Measurements from ENCODE around the gene GAB2. TPM values are rescaled to one million over a fixed set of nuclear protein-coding genes. Genes with fewer than 3 reads are reported as not detected.

GAB2 gene
- total RNA-seq, 2 experiments from 2014 or later: 15.9 to 16.6 TPM

DNA sequence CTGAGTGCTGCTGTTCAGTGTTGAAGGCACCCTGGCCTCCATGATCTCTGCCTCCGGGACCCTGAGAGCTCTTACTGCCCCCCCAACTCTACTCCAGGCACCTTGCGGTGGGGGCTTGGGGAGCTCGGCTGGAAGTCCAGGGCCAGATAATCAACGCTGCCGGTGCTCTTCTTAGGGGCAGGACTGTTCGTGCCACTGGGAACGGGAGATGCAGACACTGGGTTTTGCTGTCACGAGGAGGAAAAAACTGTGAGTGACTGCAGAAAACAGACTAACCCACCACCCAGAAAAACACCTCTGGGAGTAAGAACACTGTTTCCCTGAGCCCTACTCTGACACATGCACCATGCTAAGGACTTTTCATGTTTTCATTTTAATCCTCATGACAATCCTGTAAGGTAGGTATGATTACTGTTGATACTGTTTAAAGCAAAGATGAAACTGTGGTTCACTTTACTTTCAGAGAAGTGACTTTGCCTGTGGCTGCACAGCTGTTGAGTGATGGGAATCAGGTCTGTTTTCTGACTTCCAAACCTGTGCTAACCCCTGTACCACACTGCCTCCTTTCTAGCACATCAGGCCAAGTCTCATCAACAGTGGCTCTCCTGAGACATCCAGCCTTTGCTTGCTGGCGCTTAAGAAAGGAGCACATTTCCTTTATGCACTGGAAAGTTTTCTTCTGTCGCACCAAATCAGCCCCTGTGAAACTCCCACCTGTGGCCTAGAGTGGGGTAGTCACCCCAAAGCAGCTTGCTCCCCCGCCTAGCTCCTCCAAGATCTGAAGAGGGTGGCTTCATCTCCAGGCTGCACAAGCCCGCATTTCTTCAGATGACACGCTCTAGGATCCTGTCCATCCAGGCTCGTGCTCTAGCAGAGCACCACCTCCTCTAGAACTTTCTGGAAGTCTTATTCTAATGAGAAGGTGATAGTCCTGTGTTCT is 197.1 kb downstream of the GAB2 start:
- no peaks in the 10 kb centered on the region for H3K27me3 Mint-ChIP-seq
- ChIA-PET CTCF (interaction anchor here (0.9 to 1.6 kb wide), 4 partner anchors 8 to 344 kb away, joined by 3 to 7 read pairs (median 4); no protein-coding TSS in a partner anchor), POLR2A (no interaction called here)
- H3K27ac Mint-ChIP-seq: peak overlapping the region; percentile 41
- H3K4me3 Mint-ChIP-seq: no peak overlapping the region
- H3K9me3 Mint-ChIP-seq: no peaks in the 10 kb centered on the region
- peaks cover 58% of the 10 kb centered on the region for H3K36me3 Mint-ChIP-seq (ENCODE audit: low read depth)
- DNase-seq: no peak
- H3K4me1 Mint-ChIP-seq: peaks cover 29% of the 10 kb centered on the region

DNA sequence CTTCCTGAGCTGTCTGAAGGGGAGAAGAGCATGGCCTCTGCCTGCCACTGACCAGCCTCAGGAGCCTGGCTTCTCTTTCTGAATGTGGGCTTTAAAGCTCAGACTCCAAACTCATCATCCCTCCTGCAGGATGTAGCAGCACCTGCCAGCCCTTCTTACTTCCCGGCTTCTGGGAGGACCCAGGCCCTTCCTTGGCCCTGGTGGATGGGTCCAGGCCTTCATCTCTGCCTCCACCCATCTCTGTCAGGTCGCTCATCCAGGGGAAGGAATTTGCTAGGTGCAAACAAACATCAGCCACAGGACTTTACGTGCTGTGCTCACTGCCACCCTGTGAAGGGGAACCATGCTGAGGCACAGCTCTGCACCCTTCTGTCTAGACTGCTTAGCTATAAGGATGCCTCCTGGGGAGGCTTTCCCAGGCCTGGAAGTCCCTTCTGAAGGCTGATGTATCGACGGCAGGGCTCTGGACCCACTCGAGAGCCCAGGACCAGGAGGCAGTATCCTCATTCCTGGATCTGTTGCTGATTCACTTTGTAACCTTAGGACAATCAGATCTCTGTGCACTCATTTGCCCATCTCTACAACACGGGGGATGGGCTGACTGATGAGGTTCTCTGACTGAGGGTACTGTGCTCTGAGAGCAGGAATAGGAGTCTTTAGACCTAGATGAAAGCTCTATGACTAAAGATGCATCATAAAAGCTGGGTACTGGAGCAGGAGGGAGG is 198.0 kb downstream of the GAB2 start:
- Mint-ChIP-seq H3K27me3 (no peaks in the 10 kb centered on the region), H3K9me3 (no peaks in the 10 kb centered on the region), H3K4me1 (peaks cover 23% of the 10 kb centered on the region), H3K27ac (no peak overlapping the region), H3K36me3 (ENCODE audit: low read depth) (peaks cover 56% of the 10 kb centered on the region), H3K4me3 (no peak overlapping the region)
- no peak for DNase-seq
- POLR2A ChIA-PET: no interaction called here
- CTCF ChIA-PET: interaction anchor here (1.1 to 1.6 kb wide), 2 partner anchors 9 to 345 kb away, joined by 3 to 7 read pairs; no protein-coding TSS in a partner anchor

DNA sequence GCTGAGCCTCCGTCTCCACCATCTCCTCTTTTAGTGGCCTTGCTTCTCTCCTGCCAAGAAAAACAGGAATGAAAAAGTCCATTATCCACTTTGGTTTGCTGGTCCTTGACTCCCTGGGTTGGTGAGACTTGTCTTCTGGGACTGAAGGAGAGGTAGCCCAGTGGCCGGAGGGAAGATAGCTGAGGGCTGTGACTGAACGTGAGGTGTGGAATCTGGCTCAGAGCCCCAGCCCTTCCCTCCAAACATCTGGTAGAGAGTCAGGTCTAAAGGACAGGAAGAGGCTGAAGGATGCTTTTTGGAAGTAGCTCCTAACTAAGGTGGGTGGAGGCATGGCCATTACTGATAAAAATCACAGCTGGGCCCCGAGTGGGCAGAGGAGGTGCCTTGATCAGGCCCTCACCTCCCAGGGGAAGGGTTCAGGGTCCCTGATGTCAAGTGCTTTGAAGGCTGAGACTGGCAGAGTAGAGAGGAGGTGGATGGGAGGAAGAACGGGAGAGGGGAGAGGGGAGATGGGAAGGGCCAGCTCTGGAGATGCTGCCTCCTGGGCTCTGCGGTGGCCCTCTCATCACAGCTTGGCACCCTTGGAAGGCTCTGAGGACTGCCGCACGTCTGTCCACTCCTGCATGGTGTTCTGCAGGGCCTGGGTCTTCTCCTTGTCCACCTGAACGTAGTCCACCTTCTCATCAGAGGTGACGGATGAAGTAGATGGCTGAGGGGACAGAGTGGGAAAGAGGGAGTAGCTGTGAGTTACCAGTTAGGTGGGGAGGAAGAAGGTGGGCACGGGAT is 198.7 kb downstream of the GAB2 start:
- Mint-ChIP-seq H3K4me3 (no peak overlapping the region), H3K9me3 (no peaks in the 10 kb centered on the region), H3K4me1 (peaks cover 23% of the 10 kb centered on the region), H3K27ac (no peak overlapping the region), H3K27me3 (no peaks in the 10 kb centered on the region), H3K36me3 (ENCODE audit: low read depth) (peaks cover 55% of the 10 kb centered on the region)
- DNase-seq: no peak
- ChIA-PET POLR2A (no interaction called here), CTCF (interaction anchor here (0.6 to 1.6 kb wide), 3 partner anchors 9 to 346 kb away, joined by 3 to 7 read pairs (median 3); no protein-coding TSS in a partner anchor)

DNA sequence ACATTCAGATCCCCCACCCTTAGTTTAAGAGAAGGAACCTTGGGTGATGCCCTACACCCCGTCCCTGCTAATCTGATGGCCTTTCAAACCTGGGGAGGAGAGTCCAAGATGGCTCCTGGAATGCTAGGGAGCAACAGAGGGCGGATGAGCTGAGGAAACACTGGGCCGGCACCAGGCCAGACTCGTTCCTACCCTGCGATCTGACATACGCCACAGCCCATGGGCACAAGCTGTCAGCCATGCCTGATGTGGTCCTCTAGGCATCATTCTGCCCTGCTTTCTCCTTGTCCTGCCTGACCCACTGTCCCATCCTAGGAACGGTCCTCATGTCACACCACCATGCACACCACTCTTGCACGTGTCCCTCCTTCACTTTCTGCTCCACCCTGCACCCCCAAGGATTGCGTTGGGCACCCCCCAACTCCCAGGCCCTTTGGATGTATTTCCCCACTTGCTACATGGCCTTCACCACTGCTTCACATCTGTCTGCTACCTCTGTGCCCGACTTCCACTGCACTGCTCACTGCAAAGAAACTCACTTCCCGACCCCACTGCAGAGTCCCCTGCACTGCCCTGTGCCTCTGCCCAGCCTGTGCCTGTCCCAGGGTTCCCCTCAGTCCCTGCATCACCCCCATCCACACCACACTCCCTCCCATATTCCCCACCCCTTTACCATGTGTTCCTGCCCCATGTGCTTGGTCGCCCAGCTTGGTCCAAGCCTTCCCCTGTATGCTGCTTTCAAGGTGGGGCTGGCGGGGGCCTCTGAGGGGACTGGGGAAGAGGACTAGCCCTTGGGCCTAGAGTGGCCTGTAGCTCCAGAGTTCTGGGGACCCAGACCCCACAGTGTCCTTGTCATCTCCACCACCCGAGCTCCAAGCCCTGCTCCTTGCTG is 199.7 kb downstream of the GAB2 start:
- DNase-seq: no peak
- ChIA-PET CTCF (interaction anchor here (0.6 to 1.2 kb wide), 3 partner anchors 10 to 155 kb away, joined by 3 to 5 read pairs (median 3); no protein-coding TSS in a partner anchor), POLR2A (no interaction called here)
- no peaks in the 10 kb centered on the region for H3K27me3 Mint-ChIP-seq
- H3K4me3 Mint-ChIP-seq: no peak overlapping the region
- no peaks in the 10 kb centered on the region for H3K9me3 Mint-ChIP-seq
- no peak overlapping the region for H3K27ac Mint-ChIP-seq
- H3K4me1 Mint-ChIP-seq: peaks cover 21% of the 10 kb centered on the region
- H3K36me3 Mint-ChIP-seq (ENCODE audit: low read depth): peaks cover 48% of the 10 kb centered on the region

DNA sequence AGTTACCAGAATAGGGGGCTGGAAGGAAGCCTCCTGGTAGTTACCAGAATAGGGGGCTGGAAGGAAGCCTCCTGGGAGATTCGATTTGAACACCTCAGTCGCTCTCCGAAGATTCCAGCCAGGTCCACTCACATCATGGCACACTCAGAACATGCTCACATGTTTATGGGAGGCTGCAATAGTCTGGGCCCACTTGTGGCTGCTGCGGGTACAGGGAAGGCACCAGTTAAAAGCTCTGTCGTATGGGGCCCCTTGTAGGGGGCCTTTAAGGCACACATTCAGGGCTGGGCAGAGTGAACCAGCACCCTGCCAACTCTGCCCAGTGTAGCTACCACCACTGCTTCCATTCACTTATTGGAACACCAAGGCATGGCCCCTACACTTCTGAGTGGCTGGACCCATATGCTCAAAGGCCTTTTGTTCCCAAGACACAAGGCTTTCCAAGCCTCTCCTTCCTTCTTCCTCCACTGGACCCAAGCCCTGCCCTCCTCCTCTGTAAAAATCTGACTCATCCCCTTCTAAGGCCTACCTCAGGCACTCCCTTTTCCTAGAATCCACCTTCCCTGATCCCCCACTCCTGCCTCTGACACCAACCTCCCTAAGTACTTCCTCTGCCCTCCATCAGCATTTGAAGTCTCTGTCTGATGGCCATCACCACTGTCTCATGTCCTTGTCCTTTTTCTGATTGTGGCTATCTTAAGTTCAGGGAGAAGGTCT is 200.9 kb downstream of the GAB2 start:
- no peak overlapping the region for H3K27ac Mint-ChIP-seq
- no peak for DNase-seq
- POLR2A ChIA-PET: no interaction called here
- peaks cover 51% of the 10 kb centered on the region for H3K36me3 Mint-ChIP-seq (ENCODE audit: low read depth)
- no peaks in the 10 kb centered on the region for H3K27me3 Mint-ChIP-seq
- peaks cover 21% of the 10 kb centered on the region for H3K4me1 Mint-ChIP-seq
- no peak overlapping the region for H3K4me3 Mint-ChIP-seq
- CTCF ChIA-PET: interaction anchor here (0.6 to 1.6 kb wide), 3 partner anchors 11 to 95 kb away, joined by 3 to 6 read pairs (median 5); no protein-coding TSS in a partner anchor
- H3K9me3 Mint-ChIP-seq: no peaks in the 10 kb centered on the region

DNA sequence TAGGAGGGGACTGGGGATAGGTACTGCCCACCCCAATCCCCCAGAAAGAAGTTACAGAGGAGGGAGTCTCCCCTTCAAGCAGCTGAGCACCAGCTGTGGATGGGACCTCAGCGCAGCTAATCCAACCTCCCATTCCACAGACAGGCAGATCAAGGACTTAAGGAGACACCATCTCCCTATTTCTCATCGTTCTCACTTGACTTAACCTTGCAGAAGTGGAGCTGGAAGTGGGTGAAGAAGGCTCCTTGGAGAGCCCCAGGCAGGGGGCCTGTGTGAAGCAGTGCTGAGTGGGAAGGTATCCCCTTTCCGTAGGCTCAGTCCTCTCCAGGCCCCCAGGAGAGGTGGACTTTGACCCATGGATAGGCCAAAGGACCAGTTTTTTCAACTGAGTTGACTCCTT is 201.6 kb downstream of the GAB2 start:
- Mint-ChIP-seq H3K9me3 (no peaks in the 10 kb centered on the region), H3K27ac (no peak overlapping the region), H3K4me3 (no peak overlapping the region), H3K4me1 (peaks cover 17% of the 10 kb centered on the region), H3K36me3 (ENCODE audit: low read depth) (peaks cover 50% of the 10 kb centered on the region), H3K27me3 (no peaks in the 10 kb centered on the region)
- ChIA-PET POLR2A (no interaction called here), CTCF (interaction anchor here (0.6 to 1.6 kb wide), 3 partner anchors 12 to 94 kb away, joined by 3 to 6 read pairs (median 5); no protein-coding TSS in a partner anchor)
- no peak for DNase-seq

DNA sequence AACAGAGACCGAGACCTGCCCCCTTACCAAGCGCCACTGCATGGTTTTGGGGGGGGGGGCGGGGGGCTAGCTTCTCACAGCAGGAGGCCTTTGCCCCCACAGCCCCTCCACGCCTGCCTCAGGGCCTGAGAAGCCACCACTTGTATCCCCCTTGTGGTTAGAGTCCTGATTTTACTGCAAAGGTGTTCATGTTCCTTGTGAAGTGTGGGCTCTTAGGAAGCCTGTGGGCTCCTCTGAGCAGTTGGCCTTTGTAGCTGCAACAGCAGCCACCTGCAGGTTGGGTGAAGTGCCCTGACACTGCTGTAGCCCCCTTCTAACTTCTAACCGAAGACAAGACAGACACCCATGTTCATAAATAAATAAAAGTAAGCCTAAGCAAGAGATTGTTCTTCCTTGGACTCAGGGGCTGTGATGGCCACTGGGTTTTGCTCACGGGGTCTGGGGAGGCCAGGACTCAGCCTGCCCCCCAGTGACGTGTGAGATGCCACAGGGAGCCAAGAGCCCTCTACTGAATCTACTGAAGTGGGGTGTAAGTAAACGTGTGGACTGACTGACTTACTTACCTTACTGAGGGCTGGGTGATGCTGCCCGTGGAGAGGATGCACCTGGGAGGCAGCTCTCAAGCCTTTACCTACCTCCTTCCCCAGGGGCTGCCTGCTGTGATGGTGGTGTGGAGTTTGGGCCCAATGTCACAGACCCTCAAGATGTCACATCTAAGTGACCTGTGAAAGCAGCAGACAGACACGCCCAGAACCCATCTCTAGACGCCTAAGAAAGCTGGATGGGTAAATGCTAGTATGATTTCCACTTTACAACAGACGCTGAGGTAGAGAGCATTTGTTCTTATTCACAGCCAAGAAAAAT is 203.1 kb downstream of the GAB2 start:
- H3K4me3 Mint-ChIP-seq: no peak overlapping the region
- H3K27me3 Mint-ChIP-seq: no peaks in the 10 kb centered on the region
- H3K27ac Mint-ChIP-seq: no peak overlapping the region
- H3K4me1 Mint-ChIP-seq: peaks cover 6% of the 10 kb centered on the region
- ChIA-PET CTCF (interaction anchor here (0.6 to 0.9 kb wide), 3 partner anchors 10 to 1350 kb away, joined by 3 read pairs; no protein-coding TSS in a partner anchor), POLR2A (no interaction called here)
- DNase-seq: no peak
- H3K36me3 Mint-ChIP-seq (ENCODE audit: low read depth): peaks cover 57% of the 10 kb centered on the region
- H3K9me3 Mint-ChIP-seq: no peaks in the 10 kb centered on the region

DNA sequence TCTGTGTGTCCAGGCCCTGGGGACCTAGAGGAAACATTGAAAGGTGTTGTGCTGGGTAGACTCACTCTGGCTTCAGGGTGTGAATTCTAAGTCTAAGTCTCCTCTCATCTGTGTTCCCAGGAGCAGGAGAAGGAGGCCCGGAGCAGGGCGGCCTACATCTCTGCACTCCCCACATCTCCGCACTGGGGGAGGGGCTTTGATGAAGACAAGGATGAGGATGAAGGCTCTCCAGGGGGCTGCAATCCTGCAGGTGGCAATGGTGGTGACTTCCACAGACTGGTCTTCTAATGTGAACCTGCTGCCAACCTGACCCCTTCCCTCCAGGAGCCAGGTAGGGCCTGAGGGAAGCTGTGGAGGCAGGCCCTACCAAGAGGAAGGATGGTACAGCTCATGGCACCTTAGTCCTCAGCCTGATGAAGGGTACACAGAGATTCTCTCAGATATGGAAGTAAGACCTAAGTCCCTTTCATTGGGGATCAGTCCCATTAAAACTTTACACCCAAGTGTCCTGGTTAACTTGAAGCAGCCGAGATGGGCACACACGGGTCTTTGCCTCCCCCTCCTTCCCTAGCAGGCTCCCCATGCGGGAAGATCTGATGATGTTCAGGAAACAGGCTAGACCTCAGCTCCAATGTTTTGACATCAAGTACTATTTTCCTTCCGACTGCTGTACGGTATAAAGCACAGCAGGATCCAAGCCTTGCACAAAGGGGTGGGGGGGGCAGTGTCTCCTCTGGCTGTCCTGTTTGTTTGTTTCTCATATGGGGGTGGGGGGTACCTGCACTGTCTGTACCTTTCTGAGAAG is 203.9 kb downstream of the GAB2 start:
- Mint-ChIP-seq H3K4me1 (peaks cover 6% of the 10 kb centered on the region), H3K27ac (no peak overlapping the region), H3K9me3 (no peaks in the 10 kb centered on the region), H3K36me3 (ENCODE audit: low read depth) (peaks cover 61% of the 10 kb centered on the region), H3K4me3 (no peak overlapping the region), H3K27me3 (no peaks in the 10 kb centered on the region)
- ChIA-PET POLR2A (no interaction called here), CTCF (interaction anchor here (0.6 kb wide), 1 partner anchor 1349 kb away, joined by 3 read pairs; no protein-coding TSS in a partner anchor)
- DNase-seq: no peak

DNA sequence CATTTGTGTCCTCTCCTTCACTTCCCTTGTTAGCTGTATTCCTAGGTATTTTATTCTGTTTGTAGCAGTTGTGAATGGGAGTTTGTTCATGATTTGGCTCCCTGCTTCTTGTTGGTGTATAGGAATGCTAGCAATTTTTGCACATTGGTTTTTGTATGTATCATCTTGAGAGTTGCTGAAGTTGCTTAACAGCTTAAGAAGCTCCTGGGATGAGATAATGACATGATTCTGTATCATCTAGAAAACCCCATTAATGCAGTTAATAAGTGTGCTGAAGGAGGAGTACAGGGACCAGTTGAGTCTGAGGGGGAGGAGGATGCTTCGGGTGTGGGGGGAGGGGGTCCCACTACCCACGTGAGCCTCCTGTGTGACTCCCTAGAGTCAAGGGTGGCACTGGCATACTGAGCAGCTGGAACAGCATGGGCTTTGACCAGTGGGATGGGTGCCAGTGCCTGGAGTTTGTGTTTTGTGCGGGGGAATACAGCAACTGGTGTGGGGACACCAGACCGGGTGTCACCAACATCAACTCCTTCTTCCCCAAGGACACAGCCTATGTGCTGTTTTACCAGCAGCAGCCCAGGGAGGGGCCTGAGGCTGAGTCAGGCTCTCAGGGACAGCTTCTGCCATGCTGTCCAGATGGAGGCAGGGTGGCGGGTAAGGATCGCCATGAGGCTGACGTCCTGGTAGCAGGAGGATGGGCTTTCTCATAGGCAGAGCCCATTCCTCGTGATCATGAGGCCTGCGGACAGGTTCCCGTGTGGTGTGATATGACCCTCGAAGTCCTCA is 204.8 kb downstream of the GAB2 start:
- no peak for DNase-seq
- no peaks in the 10 kb centered on the region for H3K9me3 Mint-ChIP-seq
- peaks cover 54% of the 10 kb centered on the region for H3K36me3 Mint-ChIP-seq (ENCODE audit: low read depth)
- ChIA-PET POLR2A (no interaction called here), CTCF (no interaction called here)
- no peak overlapping the region for H3K27ac Mint-ChIP-seq
- H3K4me1 Mint-ChIP-seq: peaks cover 6% of the 10 kb centered on the region
- H3K4me3 Mint-ChIP-seq: no peak overlapping the region
- H3K27me3 Mint-ChIP-seq: no peaks in the 10 kb centered on the region

Measured in activated CD4-positive, alpha-beta T cell treated with anti-CD3 and anti-CD28 coated beads, Interleukin-2, amount 10 ng/mL, durations not matched to agents 7 days and 5 days (primary cell).